GM15510 (cell line): Measurements from ENCODE around the gene FANCC.

Experiments used
- POLR2A ChIP-seq: IDR thresholded peaks from 3 replicates; pipeline ENCODE4 v1.6.1; 2011; ENCODE audit warnings: borderline replicate concordance; ENCODE audit not compliant: insufficient read length; ENCODE audit errors: extremely low read depth

The FANCC gene

DNA sequence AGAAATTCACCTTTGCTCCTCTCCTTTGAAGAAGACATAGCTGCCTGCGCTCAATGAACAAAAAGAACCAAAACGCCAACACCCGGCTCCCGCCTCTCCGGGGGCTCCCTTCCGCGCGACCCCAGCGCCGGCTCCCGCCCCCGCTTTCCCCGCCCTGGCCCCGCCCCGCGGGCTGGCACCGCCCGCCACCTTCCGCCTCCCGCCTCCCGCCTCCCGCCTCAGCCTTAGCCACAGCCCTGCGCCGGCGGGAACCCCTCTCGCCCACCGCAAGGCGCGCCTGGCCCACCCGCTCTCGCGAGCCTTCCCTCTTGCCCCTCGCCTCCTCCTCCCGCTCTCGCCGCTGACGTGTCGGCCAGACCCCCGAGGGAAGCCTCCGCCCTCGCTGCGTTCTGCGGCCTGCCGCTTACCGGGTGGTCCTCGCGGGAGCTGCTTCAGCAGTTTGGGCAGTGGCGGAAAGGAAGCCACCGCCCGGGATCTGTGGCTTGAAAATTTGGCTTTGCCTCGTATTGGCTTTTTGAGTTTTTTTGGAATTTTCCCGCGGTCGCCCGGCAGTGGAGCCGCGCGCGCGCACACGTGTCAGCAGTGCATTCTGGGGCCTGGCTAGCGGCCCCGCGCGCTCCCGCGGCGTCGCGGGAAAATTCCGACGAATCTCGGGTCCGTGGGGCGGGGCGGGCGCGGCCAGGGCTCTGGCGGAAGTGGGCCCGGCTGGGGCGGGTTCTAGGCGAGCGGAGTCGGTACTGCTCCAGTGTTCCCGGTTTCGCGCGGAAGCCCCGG, at the start of gene FANCC:
FANCC (minus strand) TSS at position 591 of the 774 bp plus-strand sequence. CDS start 68,418 bp downstream, outside the sequence.
- peak; percentile 65 for TF ChIP-seq POLR2A

- no peak for TF ChIP-seq POLR2A
Measured at GRCh38 chr9:95366731-95367325, 49.3 kb upstream of the FANCC start.

GRCh38 chr9:95365766-95366165, 48.3 kb upstream of the FANCC start:
- no peak for TF ChIP-seq POLR2A

GRCh38 chr9:95363051-95363841, 45.7 kb upstream of the FANCC start:
- TF ChIP-seq POLR2A, result no peak

- TF ChIP-seq POLR2A, result no peak
Measured at GRCh38 chr9:95360866-95361265, 43.4 kb upstream of the FANCC start.

DNA sequence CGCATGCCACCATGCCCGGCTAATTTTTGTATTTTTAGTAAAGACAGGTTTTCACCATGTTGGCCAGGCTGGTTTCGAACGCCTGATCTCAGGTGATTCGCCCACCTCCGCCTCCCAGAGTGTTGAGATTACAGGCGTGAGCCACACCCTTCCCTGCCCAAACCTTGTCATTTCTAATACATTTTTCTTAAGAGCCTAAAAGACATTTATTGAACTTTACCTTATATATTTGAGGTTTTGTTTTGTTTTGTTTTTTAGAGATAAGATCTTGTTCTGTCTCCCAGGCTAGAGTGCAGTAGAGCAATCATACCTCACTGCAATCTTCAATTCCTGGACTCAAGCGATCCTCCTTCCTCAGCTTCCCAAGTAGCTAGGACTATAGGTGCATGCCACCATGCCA, 39.8 kb upstream of the FANCC start:
- TF ChIP-seq POLR2A, result no peak

DNA sequence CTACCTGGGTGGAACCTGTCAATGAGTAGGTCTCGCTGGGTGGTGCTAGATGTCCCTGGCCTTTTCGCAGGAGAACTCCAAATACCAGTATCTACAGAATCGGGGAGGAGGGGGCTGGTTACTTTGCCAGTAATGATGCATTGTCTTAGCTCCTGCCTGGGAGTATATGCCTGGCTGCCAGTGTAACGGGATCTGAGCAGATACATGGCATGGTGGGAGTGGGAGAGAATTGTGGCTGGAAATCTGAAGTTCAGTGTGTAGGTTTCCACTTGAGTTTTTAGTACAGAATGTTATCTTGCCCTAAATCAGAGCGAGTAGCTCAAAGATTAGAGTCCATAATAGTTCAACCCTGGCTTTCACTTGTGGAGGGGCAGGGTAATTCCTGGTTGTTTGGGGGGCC, 38.0 kb upstream of the FANCC start:
- no peak for TF ChIP-seq POLR2A

DNA sequence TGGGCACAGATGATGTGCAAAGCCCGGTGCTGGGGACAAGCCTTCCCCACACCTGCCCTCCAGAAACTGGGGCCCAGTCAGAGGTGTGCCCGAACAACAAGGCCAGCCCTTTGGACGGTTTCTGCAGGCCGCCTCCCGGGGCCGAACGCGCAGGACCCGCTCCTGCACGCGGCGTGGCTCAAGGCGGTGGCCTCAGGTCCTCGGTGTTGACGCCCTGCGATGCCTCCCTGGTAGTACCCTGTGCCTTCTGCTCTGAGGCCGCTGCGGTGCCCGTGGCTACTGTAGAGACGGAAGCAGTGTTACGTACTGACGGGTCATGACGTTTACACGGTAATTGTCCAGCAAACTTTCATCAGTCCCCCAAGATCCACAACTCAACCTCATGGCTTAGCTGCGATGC, 33.5 kb upstream of the FANCC start:
- TF ChIP-seq POLR2A, result no peak

GRCh38 chr9:95350266-95350665, 32.8 kb upstream of the FANCC start:
- TF ChIP-seq POLR2A, result no peak

DNA sequence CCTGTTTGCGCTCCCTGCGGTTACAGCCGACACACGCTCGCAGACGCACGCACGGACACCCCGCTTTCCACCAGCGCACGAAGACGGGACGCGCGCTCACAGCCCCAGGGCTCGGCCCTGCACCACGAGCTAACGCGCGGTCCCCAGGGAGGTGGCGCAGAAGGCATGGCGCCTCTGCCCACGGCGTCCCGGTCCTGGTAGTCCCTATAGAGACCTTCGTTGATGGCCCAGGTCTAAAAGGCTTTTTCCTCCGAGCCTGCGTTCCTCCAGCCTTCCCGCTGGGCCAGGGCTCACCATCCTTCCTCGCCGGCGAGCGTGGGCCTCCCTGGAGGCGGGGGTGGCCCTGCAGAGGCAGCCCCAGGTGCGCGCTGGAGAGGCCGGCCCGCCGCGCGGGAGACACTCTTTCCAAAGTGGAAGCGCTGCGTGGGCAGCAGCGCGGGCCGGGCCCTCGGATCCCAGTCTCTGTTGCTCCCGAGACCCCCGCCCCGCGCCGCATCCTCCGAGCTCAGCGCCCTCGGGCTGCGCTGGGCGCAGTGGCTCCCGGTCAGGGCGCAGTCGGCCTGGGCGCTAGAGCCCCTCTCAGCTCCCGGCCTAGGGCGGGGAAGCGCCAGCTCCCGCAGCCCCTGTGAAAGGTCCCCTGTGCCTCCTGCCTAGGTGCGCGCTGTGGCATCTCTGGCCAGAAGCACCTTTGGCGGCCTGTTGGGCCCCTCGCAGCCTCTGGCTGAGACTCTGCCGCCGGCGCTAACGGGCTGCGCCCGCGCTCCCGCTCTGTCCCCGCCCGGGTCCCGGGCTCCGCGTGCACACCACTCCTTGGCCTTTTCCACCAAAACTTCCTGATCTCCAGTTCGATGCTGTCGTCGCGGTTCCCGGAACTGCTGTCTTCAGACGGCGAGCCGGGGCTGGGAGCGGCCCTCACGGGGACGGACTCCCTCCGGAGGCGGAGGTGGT, 31.9 kb upstream of the FANCC start:
- no peak for TF ChIP-seq POLR2A

GRCh38 chr9:95346021-95346420, 28.5 kb upstream of the FANCC start:
- no peak for TF ChIP-seq POLR2A

DNA sequence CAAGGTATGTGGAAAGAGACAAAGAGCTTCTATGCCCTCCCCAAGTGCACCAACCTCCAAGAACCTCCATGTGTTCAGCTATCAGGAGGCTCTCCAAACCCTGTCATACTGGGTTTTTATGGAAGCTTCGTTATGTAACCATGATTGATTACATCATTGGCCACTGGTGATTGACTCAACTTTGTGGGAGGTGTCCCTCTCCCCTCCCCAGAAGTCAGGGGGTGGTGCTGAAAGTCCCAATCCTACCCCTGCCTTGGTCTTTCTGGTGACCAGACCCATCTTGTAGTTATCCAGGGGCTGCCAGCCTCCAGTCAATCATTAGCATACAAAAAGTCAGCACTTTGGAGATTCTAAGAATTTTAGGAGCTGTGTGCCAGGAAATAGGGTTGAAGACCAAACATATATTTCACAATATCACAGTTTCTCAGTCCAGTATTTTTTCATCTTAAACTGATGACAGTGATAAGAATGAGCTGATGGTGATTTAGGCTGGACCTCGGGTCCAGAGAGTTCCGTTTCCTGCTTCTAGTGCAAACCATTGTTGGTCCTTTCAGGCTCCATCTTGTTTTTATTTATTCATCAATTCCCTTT, 27.3 kb upstream of the FANCC start:
- no peak for TF ChIP-seq POLR2A

DNA sequence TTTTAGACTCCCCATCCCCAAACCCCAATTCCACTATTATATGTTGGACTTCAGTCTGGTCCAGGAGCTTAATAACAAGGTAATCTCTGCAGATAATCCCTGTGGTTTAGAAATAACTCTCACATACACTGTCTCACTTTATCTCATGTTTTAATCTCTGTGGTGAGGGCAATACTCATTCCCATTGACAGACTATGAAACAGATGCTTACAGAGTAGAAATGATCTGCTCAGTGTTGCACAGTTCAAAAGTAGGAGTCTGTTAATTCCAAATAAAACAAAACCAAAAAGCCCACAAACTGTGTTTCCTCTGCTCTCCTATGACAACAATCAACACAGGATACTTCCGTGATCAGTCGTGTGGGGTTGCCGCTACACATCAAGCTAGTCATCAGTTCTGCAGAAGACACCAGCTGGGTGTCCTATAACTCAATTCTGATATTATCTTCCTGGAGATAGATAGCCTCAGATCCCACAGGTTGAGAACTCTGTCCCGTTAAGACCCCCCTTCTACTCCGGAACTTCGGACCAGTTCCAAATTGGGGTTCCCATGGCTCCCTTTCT, 26.3 kb upstream of the FANCC start:
- TF ChIP-seq POLR2A, result no peak

GRCh38 chr9:95342571-95342970, 25.1 kb upstream of the FANCC start:
- no peak for TF ChIP-seq POLR2A
